ENCODE results near the gene EFCC1. TPM values are rescaled to one million over a fixed set of nuclear protein-coding genes. Genes with fewer than 3 reads are reported as not detected.
A peak's percentile ranks its signal among the peaks of the same experiment; 100 is the strongest.
"Not testable (repeated sequence)": the region's sequence is repeated elsewhere in the genome, so short reads cannot be mapped to it uniquely, and the experiment has no call there.

Gene EFCC1
- polyA plus RNA-seq, 1 donor (not counting 4 experiments of a cell fraction or from before 2014, with no cell fraction given) = not detected

- Histone ChIP-seq H4K20me1 (ENCODE audit: control insufficient read depth, extremely low read depth, insufficient read depth, low read length) (no peaks in the 10 kb centered on the region), H3K79me2 (ENCODE audit: control insufficient read depth, insufficient read depth, low read length) (no peaks in the 10 kb centered on the region), H3K9me1 (ENCODE audit: control insufficient read depth, extremely low read depth, insufficient read depth, low read length) (no peaks in the 10 kb centered on the region), H3K4me3 (ENCODE audit: control insufficient read depth in 2 of 3, extremely low read depth in 1 of 3, insufficient read depth in 2 of 3, low read depth in 1 of 3, low read length in 3 of 3) (no peak overlapping the region), H3K9me3 (ENCODE audit: control insufficient read depth, low read depth, low read length) (no peaks in the 10 kb centered on the region), H3K27me3 (ENCODE audit: control insufficient read depth, extremely low read depth, insufficient read depth, low read length) (no peaks in the 10 kb centered on the region), H3K9ac (ENCODE audit: control insufficient read depth, extremely low read depth, insufficient read depth, low read length) (no peak overlapping the region), H3K4me2 (ENCODE audit: control insufficient read depth, extremely low read depth, insufficient read depth, low read depth, low read length) (no peak overlapping the region), H2AFZ (ENCODE audit: control insufficient read depth, low read length) (no peak overlapping the region), H3K4me1 (ENCODE audit: control insufficient read depth, extremely low read depth, insufficient read depth, low read length) (peaks cover 4% of the 10 kb centered on the region), H3K27ac (ENCODE audit: control insufficient read depth, insufficient read depth, low read length) (no peak overlapping the region), H3K36me3 (ENCODE audit: control insufficient read depth in 2 of 2, extremely low read depth in 1 of 2, insufficient read depth in 2 of 2, low read length in 2 of 2) (no peaks in the 10 kb centered on the region)
- DNase-seq (ENCODE audit: low read depth, low spot score) = no peak
- no peak for FAIRE-seq
- TF ChIP-seq EZH2 (IDR thresholded peaks at IDR 0.05; ENCODE audit: low read length) = no peak
- TF ChIP-seq, protein P1, sequence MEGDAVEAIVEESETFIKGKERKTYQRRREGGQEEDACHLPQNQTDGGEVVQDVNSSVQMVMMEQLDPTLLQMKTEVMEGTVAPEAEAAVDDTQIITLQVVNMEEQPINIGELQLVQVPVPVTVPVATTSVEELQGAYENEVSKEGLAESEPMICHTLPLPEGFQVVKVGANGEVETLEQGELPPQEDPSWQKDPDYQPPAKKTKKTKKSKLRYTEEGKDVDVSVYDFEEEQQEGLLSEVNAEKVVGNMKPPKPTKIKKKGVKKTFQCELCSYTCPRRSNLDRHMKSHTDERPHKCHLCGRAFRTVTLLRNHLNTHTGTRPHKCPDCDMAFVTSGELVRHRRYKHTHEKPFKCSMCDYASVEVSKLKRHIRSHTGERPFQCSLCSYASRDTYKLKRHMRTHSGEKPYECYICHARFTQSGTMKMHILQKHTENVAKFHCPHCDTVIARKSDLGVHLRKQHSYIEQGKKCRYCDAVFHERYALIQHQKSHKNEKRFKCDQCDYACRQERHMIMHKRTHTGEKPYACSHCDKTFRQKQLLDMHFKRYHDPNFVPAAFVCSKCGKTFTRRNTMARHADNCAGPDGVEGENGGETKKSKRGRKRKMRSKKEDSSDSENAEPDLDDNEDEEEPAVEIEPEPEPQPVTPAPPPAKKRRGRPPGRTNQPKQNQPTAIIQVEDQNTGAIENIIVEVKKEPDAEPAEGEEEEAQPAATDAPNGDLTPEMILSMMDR (optimal IDR thresholded peaks at IDR 0.05 in 1 of 3, IDR thresholded peaks at IDR 0.05 in 1 of 3, conservative IDR thresholded peaks at IDR 0.05 in 1 of 3; ENCODE audit: extremely low read depth in 1 of 3, insufficient read depth in 2 of 3, low read length in 3 of 3) = no peak
- dilution Hi-C loops (cut with MboI; ENCODE audit: extremely low pct_ligation_motif_present, low sequenced_read_pairs) = no loop called here
These were observed 84.7 kb downstream of the EFCC1 start for GRCh38 chr3:129085818-129086217.

GRCh38 chr3:129087138-129087702, 86.1 kb downstream of the EFCC1 start:
- TF ChIP-seq, protein P1 (optimal IDR thresholded peaks at IDR 0.05 in 1 of 3, IDR thresholded peaks at IDR 0.05 in 1 of 3, conservative IDR thresholded peaks at IDR 0.05 in 1 of 3; ENCODE audit: extremely low read depth in 1 of 3, insufficient read depth in 2 of 3, low read length in 3 of 3) = no peak
- TF ChIP-seq EZH2 (IDR thresholded peaks at IDR 0.05; ENCODE audit: low read length) = no peak
- Histone ChIP-seq H3K9me3 (ENCODE audit: control insufficient read depth, low read depth, low read length) (no peaks in the 10 kb centered on the region), H3K36me3 (ENCODE audit: control insufficient read depth in 2 of 2, extremely low read depth in 1 of 2, insufficient read depth in 2 of 2, low read length in 2 of 2) (peaks cover 0 to 4% of the 10 kb centered on the region in 2 experiments), H3K27me3 (ENCODE audit: control insufficient read depth, extremely low read depth, insufficient read depth, low read length) (no peaks in the 10 kb centered on the region), H3K27ac (ENCODE audit: control insufficient read depth, insufficient read depth, low read length) (peak overlapping the region; percentile 24), H3K9ac (ENCODE audit: control insufficient read depth, extremely low read depth, insufficient read depth, low read length) (peak overlapping the region; percentile 42), H3K79me2 (ENCODE audit: control insufficient read depth, insufficient read depth, low read length) (no peaks in the 10 kb centered on the region), H3K9me1 (ENCODE audit: control insufficient read depth, extremely low read depth, insufficient read depth, low read length) (no peaks in the 10 kb centered on the region), H3K4me3 (ENCODE audit: control insufficient read depth in 2 of 3, extremely low read depth in 1 of 3, insufficient read depth in 2 of 3, low read depth in 1 of 3, low read length in 3 of 3) (no peak overlapping the region), H4K20me1 (ENCODE audit: control insufficient read depth, extremely low read depth, insufficient read depth, low read length) (no peaks in the 10 kb centered on the region), H3K4me2 (ENCODE audit: control insufficient read depth, extremely low read depth, insufficient read depth, low read depth, low read length) (peak overlapping the region; percentile 45), H3K4me1 (ENCODE audit: control insufficient read depth, extremely low read depth, insufficient read depth, low read length) (peaks cover 4% of the 10 kb centered on the region), H2AFZ (ENCODE audit: control insufficient read depth, low read length) (no peak overlapping the region)
- dilution Hi-C loops (cut with MboI; ENCODE audit: extremely low pct_ligation_motif_present, low sequenced_read_pairs) = no loop called here
- DNase-seq (ENCODE audit: low read depth, low spot score) (peak; percentile 2), FAIRE-seq (no peak)

GRCh38 chr3:129087904-129088303, 86.8 kb downstream of the EFCC1 start:
- H3K79me2 ChIP-seq (ENCODE audit: control insufficient read depth, insufficient read depth, low read length); H3K36me3 ChIP-seq (ENCODE audit: control insufficient read depth in 2 of 2, extremely low read depth in 1 of 2, insufficient read depth in 2 of 2, low read length in 2 of 2); H3K9ac ChIP-seq (ENCODE audit: control insufficient read depth, extremely low read depth, insufficient read depth, low read length); H3K27me3 ChIP-seq (ENCODE audit: control insufficient read depth, extremely low read depth, insufficient read depth, low read length); H3K4me3 ChIP-seq (ENCODE audit: control insufficient read depth in 2 of 3, extremely low read depth in 1 of 3, insufficient read depth in 2 of 3, low read depth in 1 of 3, low read length in 3 of 3); H4K20me1 ChIP-seq (ENCODE audit: control insufficient read depth, extremely low read depth, insufficient read depth, low read length); H3K9me3 ChIP-seq (ENCODE audit: control insufficient read depth, low read depth, low read length); H3K4me1 ChIP-seq (ENCODE audit: control insufficient read depth, extremely low read depth, insufficient read depth, low read length); H3K9me1 ChIP-seq (ENCODE audit: control insufficient read depth, extremely low read depth, insufficient read depth, low read length); dilution Hi-C loops (cut with MboI; ENCODE audit: extremely low pct_ligation_motif_present, low sequenced_read_pairs); H2AFZ ChIP-seq (ENCODE audit: control insufficient read depth, low read length); H3K27ac ChIP-seq (ENCODE audit: control insufficient read depth, insufficient read depth, low read length); H3K4me2 ChIP-seq (ENCODE audit: control insufficient read depth, extremely low read depth, insufficient read depth, low read depth, low read length); DNase-seq (ENCODE audit: low read depth, low spot score): not testable (repeated sequence)
- peak; percentile 67 for FAIRE-seq

DNA sequence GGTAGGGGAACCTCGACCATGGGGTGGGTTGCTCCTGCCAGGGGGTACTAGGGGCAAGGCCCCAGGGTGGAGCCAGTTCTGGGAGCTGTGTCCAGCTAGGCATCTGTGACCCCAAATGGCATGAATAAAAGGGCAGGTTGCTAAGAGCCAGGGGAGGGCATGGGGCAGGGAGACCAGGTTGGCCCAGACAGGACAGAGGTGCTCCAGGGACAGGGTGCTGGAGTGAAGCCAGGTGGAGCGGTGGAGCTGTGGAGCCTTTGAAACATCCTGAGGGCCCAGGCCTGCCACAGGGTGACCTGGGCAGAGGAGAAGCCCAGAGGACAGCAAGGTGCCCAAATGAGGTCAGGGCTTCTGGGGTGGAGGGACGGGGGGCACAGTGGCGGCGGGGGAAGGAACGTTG, 87.2 kb downstream of the EFCC1 start:
- H3K9me1 ChIP-seq (ENCODE audit: control insufficient read depth, extremely low read depth, insufficient read depth, low read length); H3K4me3 ChIP-seq (ENCODE audit: control insufficient read depth in 2 of 3, extremely low read depth in 1 of 3, insufficient read depth in 2 of 3, low read depth in 1 of 3, low read length in 3 of 3); H3K9ac ChIP-seq (ENCODE audit: control insufficient read depth, extremely low read depth, insufficient read depth, low read length); H4K20me1 ChIP-seq (ENCODE audit: control insufficient read depth, extremely low read depth, insufficient read depth, low read length); dilution Hi-C loops (cut with MboI; ENCODE audit: extremely low pct_ligation_motif_present, low sequenced_read_pairs); H3K4me1 ChIP-seq (ENCODE audit: control insufficient read depth, extremely low read depth, insufficient read depth, low read length); H3K9me3 ChIP-seq (ENCODE audit: control insufficient read depth, low read depth, low read length); H3K79me2 ChIP-seq (ENCODE audit: control insufficient read depth, insufficient read depth, low read length); H3K4me2 ChIP-seq (ENCODE audit: control insufficient read depth, extremely low read depth, insufficient read depth, low read depth, low read length); DNase-seq (ENCODE audit: low read depth, low spot score); FAIRE-seq; H2AFZ ChIP-seq (ENCODE audit: control insufficient read depth, low read length); H3K27me3 ChIP-seq (ENCODE audit: control insufficient read depth, extremely low read depth, insufficient read depth, low read length); H3K27ac ChIP-seq (ENCODE audit: control insufficient read depth, insufficient read depth, low read length); H3K36me3 ChIP-seq (ENCODE audit: control insufficient read depth in 2 of 2, extremely low read depth in 1 of 2, insufficient read depth in 2 of 2, low read length in 2 of 2): not testable (repeated sequence)
